Loucy (cell line): ENCODE measurements around the gene TRAF3.

Source experiments
- H2AFZ ChIP-seq: fragments of 200-600 bp; sonication (generic); 2 replicates; pipeline ENCODE4 v1.6.0; 2016; ENCODE audit warnings: antibody characterized with exemption, mild to moderate bottlenecking, low read length, moderate library complexity
- H3F3A ChIP-seq: fragments of 200-600 bp; 2 replicates; pipeline ENCODE4 v1.6.0; 2016; ENCODE audit warnings: antibody characterized with exemption, low read depth, mild to moderate bottlenecking
- H3K27me3 ChIP-seq: fragments of 200-600 bp; sonication (generic); 2 replicates; pipeline ENCODE4 v1.6.1; 2014; ENCODE audit warnings: low read length, mild to moderate bottlenecking; ENCODE audit not compliant: insufficient read depth, poor library complexity, severe bottlenecking
- H3K36me3 ChIP-seq: fragments of 200-600 bp; sonication (generic); 2 replicates; pipeline ENCODE4 v1.6.1; 2016; ENCODE audit warnings: low read length; ENCODE audit not compliant: insufficient read depth
- H3K4me1 ChIP-seq: fragments of 200-600 bp; sonication (generic); 2 replicates; pipeline ENCODE4 v1.5.1; 2014; ENCODE audit warnings: low read length, mild to moderate bottlenecking; ENCODE audit not compliant: insufficient read depth, poor library complexity, severe bottlenecking
- H3K4me2 ChIP-seq: fragments of 200-600 bp; sonication (generic); 2 replicates; pipeline ENCODE4 v1.6.0; 2014; ENCODE audit warnings: antibody characterized with exemption, low read length, low read depth, mild to moderate bottlenecking; ENCODE audit not compliant: poor library complexity, severe bottlenecking
- H3K4me3 ChIP-seq: fragments of 200-600 bp; sonication (generic); 2 replicates; pipeline ENCODE4 v1.5.1; 2014; ENCODE audit warnings: low read length, mild to moderate bottlenecking, mixed read lengths; ENCODE audit not compliant: poor library complexity, severe bottlenecking
- H3K79me2 ChIP-seq: fragments of 200-600 bp; sonication (generic); 2 replicates; pipeline ENCODE4 v1.6.1; 2014; ENCODE audit warnings: low read length; ENCODE audit not compliant: insufficient read depth
- H3K9ac ChIP-seq: fragments of 200-600 bp; sonication (generic); 2 replicates; pipeline ENCODE4 v1.6.0; 2014; ENCODE audit warnings: mild to moderate bottlenecking, low read depth, low read length, moderate library complexity; ENCODE audit not compliant: poor library complexity, severe bottlenecking
- H3K9me2 ChIP-seq: fragments of 200-600 bp; sonication (generic); replicated peaks from 2 replicates; pipeline ENCODE4 v1.6.1; 2016; ENCODE audit warnings: low read depth, low read length, mixed read lengths
- H3K9me3 ChIP-seq: fragments of 200-600 bp; sonication (generic); 2 replicates; pipeline ENCODE4 v1.6.1; 2014; ENCODE audit warnings: mild to moderate bottlenecking, antibody characterized with exemption, low read length, low read depth; ENCODE audit not compliant: insufficient read depth
- H4K20me1 ChIP-seq: fragments of 200-600 bp; sonication (generic); 2 replicates; pipeline ENCODE4 v1.6.0; 2014; ENCODE audit warnings: antibody characterized with exemption, low read length, mild to moderate bottlenecking; ENCODE audit not compliant: insufficient read depth, poor library complexity, severe bottlenecking
- EZH2phosphoT487 ChIP-seq: fragments of 200-600 bp; IDR thresholded peaks from 2 replicates; pipeline ENCODE4 v1.6.1; 2018; ENCODE audit warnings: antibody characterized with exemption, mild to moderate bottlenecking, moderate library complexity, borderline replicate concordance
- TF ChIP-seq, protein P1 (sequence below): fragments of 200-600 bp; sonication (generic); conservative IDR thresholded peaks from 2 replicates; pipeline ENCODE4 v1.5.1; 2014; ENCODE audit warnings: mild to moderate bottlenecking, antibody characterized with exemption, low read length

Gene TRAF3

DNA sequence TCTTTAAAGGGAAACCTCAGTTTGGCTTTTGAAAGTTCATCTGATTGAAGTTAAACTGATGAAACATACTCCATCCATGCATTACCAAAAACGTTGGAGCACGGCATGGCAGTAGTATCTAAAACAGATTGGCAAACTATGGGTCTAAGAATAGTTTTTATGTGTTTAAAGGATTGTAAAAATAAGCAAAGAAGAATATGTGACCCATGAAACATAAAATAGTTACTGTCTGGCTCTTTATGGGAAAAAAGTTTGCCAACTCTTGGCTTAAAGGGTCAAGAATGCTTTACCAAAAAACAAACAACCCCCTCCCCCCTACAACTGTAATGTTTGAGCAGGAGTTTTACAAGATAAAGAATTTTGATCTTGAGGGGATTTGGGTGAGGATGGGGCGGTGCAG is 32.6 kb downstream of the TRAF3 start:
- Histone ChIP-seq H3K9ac (no peak overlapping the region), H3K36me3 (no peaks in the 10 kb centered on the region), H4K20me1 (peaks cover 12% of the 10 kb centered on the region), H2AFZ (no peak overlapping the region), H3K4me3 (no peak overlapping the region), H3K9me3 (no peaks in the 10 kb centered on the region), H3K27me3 (no peaks in the 10 kb centered on the region), H3K4me1 (peaks cover 16% of the 10 kb centered on the region), H3K9me2 (no peaks in the 10 kb centered on the region), H3K4me2 (no peak overlapping the region), H3F3A (no peaks in the 10 kb centered on the region), H3K79me2 (peaks cover 36% of the 10 kb centered on the region; the same call in 1 of the 2 replicates)
- no peak for TF ChIP-seq EZH2phosphoT487
- TF ChIP-seq, protein P1, sequence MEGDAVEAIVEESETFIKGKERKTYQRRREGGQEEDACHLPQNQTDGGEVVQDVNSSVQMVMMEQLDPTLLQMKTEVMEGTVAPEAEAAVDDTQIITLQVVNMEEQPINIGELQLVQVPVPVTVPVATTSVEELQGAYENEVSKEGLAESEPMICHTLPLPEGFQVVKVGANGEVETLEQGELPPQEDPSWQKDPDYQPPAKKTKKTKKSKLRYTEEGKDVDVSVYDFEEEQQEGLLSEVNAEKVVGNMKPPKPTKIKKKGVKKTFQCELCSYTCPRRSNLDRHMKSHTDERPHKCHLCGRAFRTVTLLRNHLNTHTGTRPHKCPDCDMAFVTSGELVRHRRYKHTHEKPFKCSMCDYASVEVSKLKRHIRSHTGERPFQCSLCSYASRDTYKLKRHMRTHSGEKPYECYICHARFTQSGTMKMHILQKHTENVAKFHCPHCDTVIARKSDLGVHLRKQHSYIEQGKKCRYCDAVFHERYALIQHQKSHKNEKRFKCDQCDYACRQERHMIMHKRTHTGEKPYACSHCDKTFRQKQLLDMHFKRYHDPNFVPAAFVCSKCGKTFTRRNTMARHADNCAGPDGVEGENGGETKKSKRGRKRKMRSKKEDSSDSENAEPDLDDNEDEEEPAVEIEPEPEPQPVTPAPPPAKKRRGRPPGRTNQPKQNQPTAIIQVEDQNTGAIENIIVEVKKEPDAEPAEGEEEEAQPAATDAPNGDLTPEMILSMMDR: no peak

DNA sequence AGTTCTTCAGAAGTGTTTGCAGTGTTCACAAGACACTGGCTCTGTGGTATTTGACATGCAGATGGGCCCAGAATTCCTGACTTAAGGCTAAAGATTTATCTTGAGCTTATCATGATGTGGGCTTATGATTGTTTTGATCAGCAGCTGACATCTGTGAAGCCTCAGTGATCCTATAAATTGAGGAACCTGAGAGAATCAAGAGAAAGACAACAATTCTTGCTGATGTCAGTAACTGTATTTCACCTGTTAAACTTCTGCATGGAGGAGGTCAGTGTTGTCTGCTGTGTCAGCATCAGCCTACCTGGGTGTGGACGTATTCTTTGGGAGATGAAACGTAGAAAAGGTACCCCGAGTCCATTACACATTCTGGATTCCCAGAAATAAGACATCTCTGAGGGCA is 33.3 kb downstream of the TRAF3 start:
- Histone ChIP-seq H3K9ac (no peak overlapping the region), H3K9me2 (no peaks in the 10 kb centered on the region), H3K4me1 (peaks cover 10% of the 10 kb centered on the region), H4K20me1 (peaks cover 12% of the 10 kb centered on the region), H3K27me3 (no peaks in the 10 kb centered on the region), H3K79me2 (peaks cover 41% of the 10 kb centered on the region; the same call in 1 of the 2 replicates), H3K36me3 (no peaks in the 10 kb centered on the region), H3K4me3 (no peak overlapping the region), H2AFZ (no peak overlapping the region), H3K4me2 (no peak overlapping the region), H3F3A (no peaks in the 10 kb centered on the region), H3K9me3 (no peaks in the 10 kb centered on the region)
- TF ChIP-seq, protein P1: no peak
- no peak for TF ChIP-seq EZH2phosphoT487

DNA sequence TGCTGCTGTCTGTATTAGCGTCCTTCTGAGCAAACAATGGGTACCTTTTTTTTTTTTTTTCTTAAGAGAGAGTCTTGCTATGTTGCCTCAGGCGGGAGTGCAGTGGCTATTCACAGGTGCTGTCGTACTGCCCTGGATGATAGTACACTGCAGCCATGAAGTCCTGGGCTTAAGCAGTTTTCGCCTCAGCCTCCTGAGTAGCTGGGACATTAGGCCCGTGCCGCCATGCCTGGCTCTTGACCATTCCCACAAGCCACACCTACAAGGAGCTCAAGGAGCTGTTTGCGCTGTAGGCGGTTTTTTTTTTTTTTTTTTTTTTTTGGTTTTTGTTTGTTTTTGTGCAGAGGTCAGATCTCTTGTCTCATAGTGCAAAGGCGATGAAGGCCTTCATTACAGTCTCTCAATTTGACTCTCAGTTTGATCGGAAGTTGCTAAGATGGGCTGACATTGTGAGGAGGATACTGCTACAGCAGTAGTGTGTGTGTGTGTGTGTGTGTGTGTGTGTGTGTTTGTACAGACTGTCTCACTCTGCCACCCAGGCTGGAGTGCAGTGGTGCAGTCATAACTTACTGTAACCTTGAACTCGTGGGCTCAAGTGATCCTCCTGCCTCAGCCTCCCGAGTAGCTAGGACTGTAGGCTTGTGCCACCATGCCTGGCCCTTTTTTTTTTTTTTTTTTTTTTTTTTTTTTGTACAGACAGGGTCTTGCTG is 34.2 kb downstream of the TRAF3 start:
- peaks cover 5% of the 10 kb centered on the region for H4K20me1 ChIP-seq
- peaks cover 40% of the 10 kb centered on the region; the same call in 1 of the 2 replicates for H3K79me2 ChIP-seq
- H3K9ac ChIP-seq: no peak overlapping the region
- H3K9me3 ChIP-seq: no peaks in the 10 kb centered on the region
- peaks cover 5% of the 10 kb centered on the region for H3K4me1 ChIP-seq
- no peaks in the 10 kb centered on the region for H3K27me3 ChIP-seq
- no peak overlapping the region for H2AFZ ChIP-seq
- no peak overlapping the region for H3K4me3 ChIP-seq
- no peaks in the 10 kb centered on the region for H3K36me3 ChIP-seq
- H3K4me2 ChIP-seq: no peak overlapping the region
- H3K9me2 ChIP-seq: no peaks in the 10 kb centered on the region
- TF ChIP-seq, protein P1: no peak
- no peak for TF ChIP-seq EZH2phosphoT487
- no peaks in the 10 kb centered on the region for H3F3A ChIP-seq
